CD14-positive monocyte (primary cell): ENCODE results near the gene YRDC. TPM values are rescaled to one million over a fixed set of nuclear protein-coding genes. Genes with fewer than 3 reads are reported as not detected.
A peak's percentile ranks its signal among the peaks of the same experiment; 100 is the strongest.

Experiments used
- DNase-seq, 3 donors: peaks; one replicate each; pipeline ENCODE4 v3.0.0-alpha.2; 2011 to 2022
- H2AFZ ChIP-seq: 2 replicates; pipeline ENCODE4 v1.6.0; 2012; ENCODE audit warnings: mild to moderate bottlenecking, low read depth, low read length, inconsistent platforms; ENCODE audit not compliant: insufficient read depth, poor library complexity, severe bottlenecking
- H3K27ac ChIP-seq, 2 donors: 1 replicate in 1 of 2; 2 replicates in 1 of 2; pipeline ENCODE4 v1.5.1; 2012 to 2013; ENCODE audit warnings: low read length in 2 of 2, control low read depth in 1 of 2, inconsistent platforms in 1 of 2, low read depth in 1 of 2, mild to moderate bottlenecking in 1 of 2
- H3K27me3 ChIP-seq, 2 donors: one replicate each; pipeline versions ENCODE4 v1.6.0 to v1.6.1; 2011 to 2013; ENCODE audit warnings: low read length in 2 of 2; ENCODE audit not compliant: control insufficient read depth in 2 of 2, insufficient read depth in 2 of 2
- H3K36me3 ChIP-seq, 2 donors: replicated peaks in 1 of 2; 1 replicate in 1 of 2; 2 replicates in 1 of 2; pipeline versions ENCODE4 v1.5.1 to v1.6.1; 2012 to 2013; ENCODE audit warnings: low read length in 2 of 2, control low read depth in 1 of 2, inconsistent platforms in 1 of 2, mild to moderate bottlenecking in 1 of 2; ENCODE audit not compliant: insufficient read depth in 2 of 2, control insufficient read depth in 1 of 2
- H3K4me1 ChIP-seq, 2 donors: 1 replicate in 1 of 2; 2 replicates in 1 of 2; pipeline versions ENCODE4 v1.5.1 to v1.6.1; 2012 to 2013; ENCODE audit warnings: low read length in 2 of 2, control low read depth in 1 of 2, inconsistent platforms in 1 of 2, mild to moderate bottlenecking in 1 of 2, moderate library complexity in 1 of 2; ENCODE audit not compliant: insufficient read depth in 2 of 2, control insufficient read depth in 1 of 2
- H3K4me2 ChIP-seq: replicated peaks from 2 replicates; pipeline ENCODE3; 2012; ENCODE audit warnings: low read length, moderate library complexity, mild to moderate bottlenecking; ENCODE audit not compliant: poor library complexity, severe bottlenecking; ENCODE audit errors: extremely low read depth
- H3K4me3 ChIP-seq, 3 experiments: fragments of 200-600 bp in 1 of 3; sonication (generic) in 1 of 3; replicated peaks in 1 of 3; 1 replicate in 2 of 3; 2 replicates in 1 of 3; pipeline ENCODE4 v1.5.1; 2011 to 2013; ENCODE audit warnings: low read length in 3 of 3, mild to moderate bottlenecking in 3 of 3, control low read depth in 2 of 3, low read depth in 2 of 3, inconsistent platforms in 1 of 3, moderate library complexity in 1 of 3
- H3K79me2 ChIP-seq: 2 replicates; pipeline ENCODE4 v1.6.0; 2012; ENCODE audit warnings: mild to moderate bottlenecking, control low read depth, inconsistent platforms, low read length, moderate library complexity; ENCODE audit not compliant: insufficient read depth
- H3K9ac ChIP-seq: 2 replicates; pipeline ENCODE4 v1.6.0; 2017; ENCODE audit warnings: low read length, mild to moderate bottlenecking; ENCODE audit not compliant: insufficient read depth, poor library complexity, severe bottlenecking
- H3K9me3 ChIP-seq, 2 donors: replicated peaks in 1 of 2; 1 replicate in 1 of 2; 2 replicates in 1 of 2; pipeline versions ENCODE4 v1.5.1 to v1.6.1; 2012 to 2013; ENCODE audit warnings: low read length in 2 of 2, control low read depth in 1 of 2; ENCODE audit not compliant: control insufficient read depth in 1 of 2, insufficient read depth in 1 of 2
- H4K20me1 ChIP-seq: 2 replicates; pipeline ENCODE4 v1.6.0; 2012; ENCODE audit warnings: mild to moderate bottlenecking, low read length, control low read depth, moderate library complexity; ENCODE audit not compliant: insufficient read depth
- H3K27ac Mint-ChIP-seq, 7 donors: one replicate each; pipeline ENCODE4 v1.8.0; 2020; ENCODE audit warnings: mild to moderate bottlenecking in 7 of 7, mixed read lengths in 7 of 7, moderate library complexity in 6 of 7, inconsistent platforms in 2 of 7
- H3K27me3 Mint-ChIP-seq, 3 donors: one replicate each; pipeline ENCODE4 v1.8.0; 2021 to 2022; ENCODE audit warnings: low read depth in 3 of 3, mild to moderate bottlenecking in 3 of 3, mixed read lengths in 3 of 3, moderate library complexity in 3 of 3, inconsistent platforms in 1 of 3
- H3K36me3 Mint-ChIP-seq, 2 donors: one replicate each; pipeline ENCODE4 v1.8.0; 2020; ENCODE audit warnings: mixed read lengths in 2 of 2, inconsistent platforms in 1 of 2, mild to moderate bottlenecking in 1 of 2
- H3K4me1 Mint-ChIP-seq: one replicate; pipeline ENCODE4 v1.8.0; 2020; ENCODE audit warnings: mild to moderate bottlenecking, mixed read lengths
- H3K4me3 Mint-ChIP-seq, 2 donors: one replicate each; pipeline ENCODE4 v1.8.0; 2020; ENCODE audit warnings: mild to moderate bottlenecking in 2 of 2, mixed read lengths in 2 of 2, moderate library complexity in 1 of 2
- H3K9me3 Mint-ChIP-seq, 7 donors: one replicate each; pipeline ENCODE4 v1.8.0; 2020 to 2022; ENCODE audit warnings: mixed read lengths in 7 of 7, mild to moderate bottlenecking in 6 of 7, moderate library complexity in 6 of 7, inconsistent platforms in 2 of 7
- CTCF ChIP-seq: fragments of 200-600 bp; IDR thresholded peaks from one replicate; pipeline ENCODE4 v1.8.0; 2022; ENCODE audit warnings: antibody characterized with exemption, mild to moderate bottlenecking
- whole genome bisulfite sequencing: methylation state at CpG from one replicate; pipeline ENCODE4 v1.1.5; 2013; ENCODE audit warnings: missing lambda C conversion rate; ENCODE audit not compliant: insufficient coverage; 5-methylcytosine and 5-hydroxymethylcytosine counted together
- intact Hi-C, 2 donors: fragments of 100-400 bp; cut with micrococcal nuclease; formaldehyde crosslinking; loops; one replicate each; pipeline versions ENCODE4 v1.15.0 to v1.15.1; 2023
- polyA plus RNA-seq, 3 donors: library from polyadenylated mRNA; depleted of rRNA in 1 of 3; unstranded in 2 of 3; stranded (reverse) in 1 of 3; fragments of 300-500 nt in 2 of 3; fragments of >200 nt in 1 of 3; fragmentation: Illumina TruSeq in 2 of 3; gene quantifications; 1 replicate in 2 of 3; 2 replicates in 1 of 3; pipeline ENCODE4 v1.2.3, GENCODE V29; 2012 to 2021

YRDC gene
- polyA plus RNA-seq, 3 donors = 10.4 to 29.6 (median 13.3) TPM

GRCh38 chr1:37825506-37825905 is 17.5 kb upstream of the YRDC start:
- peak overlapping the region; percentile 17 for H3K4me2 ChIP-seq
- H2AFZ ChIP-seq = no peak overlapping the region
- Mint-ChIP-seq H3K4me1 (peaks cover 29% of the 10 kb centered on the region), H3K36me3 (peaks cover 63 to 85% of the 10 kb centered on the region in 2 donors), H3K27ac (peak overlapping the region; percentile 85 to 95 (median 92)), H3K4me3 (peak overlapping the region in 1 of 2 donors; percentile 60), H3K27me3 (no peaks in the 10 kb centered on the region), H3K9me3 (no peaks in the 10 kb centered on the region)
- no peak overlapping the region for H3K9ac ChIP-seq
- WGBS = 0% methylated on average over 1 of the region's 2 CpGs
- intact Hi-C loops = no loop called here
- peak overlapping the region; percentile 73 to 78 for H3K27ac ChIP-seq
- peaks cover 53% of the 10 kb centered on the region for H3K79me2 ChIP-seq
- H3K9me3 ChIP-seq = no peaks in the 10 kb centered on the region
- H4K20me1 ChIP-seq = peaks cover 35% of the 10 kb centered on the region
- peak; percentile 64 to 93 (median 72) for DNase-seq
- no peak for TF ChIP-seq CTCF
- peaks cover 54 to 76% of the 10 kb centered on the region in 2 donors for H3K36me3 ChIP-seq
- H3K4me1 ChIP-seq = peaks cover 18 to 25% of the 10 kb centered on the region in 2 donors
- peak overlapping the region in 1 of 3 experiments; percentile 35 for H3K4me3 ChIP-seq
- no peaks in the 10 kb centered on the region for H3K27me3 ChIP-seq

- Histone ChIP-seq H3K79me2 (peaks cover 51% of the 10 kb centered on the region), H3K4me1 (peaks cover 24 to 35% of the 10 kb centered on the region in 2 donors), H3K9me3 (no peaks in the 10 kb centered on the region), H2AFZ (no peak overlapping the region), H3K4me2 (no peak overlapping the region), H4K20me1 (peaks cover 30% of the 10 kb centered on the region), H3K36me3 (peaks cover 58 to 75% of the 10 kb centered on the region in 2 donors), H3K27me3 (no peaks in the 10 kb centered on the region), H3K4me3 (no peak overlapping the region), H3K9ac (no peak overlapping the region), H3K27ac (peak overlapping the region in 1 of 2 donors; percentile 78)
- Mint-ChIP-seq H3K27ac (peak overlapping the region in 3 of 7 donors; percentile 30 to 57 (median 55)), H3K4me1 (peaks cover 37% of the 10 kb centered on the region), H3K4me3 (no peak overlapping the region), H3K36me3 (peaks cover 62 to 84% of the 10 kb centered on the region in 2 donors), H3K27me3 (peaks cover 0 to 1% (median 0%) of the 10 kb centered on the region in 3 donors), H3K9me3 (no peaks in the 10 kb centered on the region)
- intact Hi-C loops = no loop called here
- DNase-seq = no peak
- no peak for TF ChIP-seq CTCF
- no CpG with 5 or more reads among the region's 2 CpGs for whole genome bisulfite sequencing
Measured at GRCh38 chr1:37824001-37824400, 16.0 kb upstream of the YRDC start.
